ENCODE measurements around the gene ZNF595.
"Not testable (repeated sequence)": the region's sequence is repeated elsewhere in the genome, so short reads cannot be mapped to it uniquely, and the experiment has no call there.

GRCh38 chr4:11095-11815, 41.9 kb upstream of the ZNF595 start:
- TF ChIP-seq CTCF (conservative IDR thresholded peaks at IDR 0.05); ZFX (IDR thresholded peaks at IDR 0.05): not testable (repeated sequence)
